ENCODE results near the gene TXLNG.

DNA sequence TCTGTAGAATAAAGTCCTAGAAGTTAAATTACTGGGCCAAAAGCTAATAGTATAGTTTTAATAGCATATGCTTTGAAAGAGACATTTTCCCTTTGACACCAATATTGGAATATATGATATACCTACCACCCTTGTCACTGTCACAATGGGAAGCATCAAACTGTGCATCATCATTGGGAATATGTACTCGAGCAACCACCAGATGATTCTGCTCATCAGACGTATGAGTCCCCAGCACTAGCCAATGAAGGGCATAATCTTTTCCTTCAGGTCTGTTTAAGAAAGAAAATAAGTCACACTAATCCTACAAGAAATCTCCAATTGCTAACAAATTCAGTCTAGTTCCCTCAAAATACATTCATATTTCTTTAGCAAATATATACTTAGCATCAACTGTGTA is 76.6 kb downstream of the TXLNG start:
- TF ChIP-seq, protein P1, sequence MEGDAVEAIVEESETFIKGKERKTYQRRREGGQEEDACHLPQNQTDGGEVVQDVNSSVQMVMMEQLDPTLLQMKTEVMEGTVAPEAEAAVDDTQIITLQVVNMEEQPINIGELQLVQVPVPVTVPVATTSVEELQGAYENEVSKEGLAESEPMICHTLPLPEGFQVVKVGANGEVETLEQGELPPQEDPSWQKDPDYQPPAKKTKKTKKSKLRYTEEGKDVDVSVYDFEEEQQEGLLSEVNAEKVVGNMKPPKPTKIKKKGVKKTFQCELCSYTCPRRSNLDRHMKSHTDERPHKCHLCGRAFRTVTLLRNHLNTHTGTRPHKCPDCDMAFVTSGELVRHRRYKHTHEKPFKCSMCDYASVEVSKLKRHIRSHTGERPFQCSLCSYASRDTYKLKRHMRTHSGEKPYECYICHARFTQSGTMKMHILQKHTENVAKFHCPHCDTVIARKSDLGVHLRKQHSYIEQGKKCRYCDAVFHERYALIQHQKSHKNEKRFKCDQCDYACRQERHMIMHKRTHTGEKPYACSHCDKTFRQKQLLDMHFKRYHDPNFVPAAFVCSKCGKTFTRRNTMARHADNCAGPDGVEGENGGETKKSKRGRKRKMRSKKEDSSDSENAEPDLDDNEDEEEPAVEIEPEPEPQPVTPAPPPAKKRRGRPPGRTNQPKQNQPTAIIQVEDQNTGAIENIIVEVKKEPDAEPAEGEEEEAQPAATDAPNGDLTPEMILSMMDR (IDR thresholded peaks at IDR 0.05) = no peak
- no peak for TF ChIP-seq POLR2A (IDR thresholded peaks at IDR 0.05)

Measured in testis (tissue), 2 donors.